Measurements from ENCODE around the gene ENTPD3. TPM values are rescaled to one million over a fixed set of nuclear protein-coding genes. Genes with fewer than 3 reads are reported as not detected.

The ENTPD3 gene
- total and polyA plus RNA-seq, 2 of the 8 experiments (the other 6 are each of a cell fraction or from before 2014, with no cell fraction given): 0.60 to 1.0 TPM

GRCh38 chr3:40452057-40452456 is 65.1 kb downstream of the ENTPD3 start:
- H3K4me3 ChIP-seq (ENCODE audit: extremely low read depth in 1 of 4, insufficient read depth in 2 of 4, low read depth in 3 of 4, low read length in 4 of 4): peak overlapping the region; percentile 75 to 91 (median 82); a peak in 7 of 8 replicates
- H3K56ac ChIP-seq (replicated peaks; ENCODE audit: insufficient read length, low read depth, low read length): no peak overlapping the region
- H3K79me2 ChIP-seq (ENCODE audit: control insufficient read depth in 1 of 2, insufficient read depth in 2 of 2, low read length in 2 of 2): no peaks in the 10 kb centered on the region
- TF ChIP-seq BRCA1 (IDR thresholded peaks at IDR 0.05; ENCODE audit: low read depth, low read length) (no peak), MAFK (IDR thresholded peaks at IDR 0.05; ENCODE audit: low read depth, low read length) (no peak), NRF1 (IDR thresholded peaks at IDR 0.05; ENCODE audit: low read depth, low read length) (no peak), CTBP2 (IDR thresholded peaks at IDR 0.05; ENCODE audit: borderline replicate concordance, insufficient read depth, insufficient read length, low read length) (no peak)
- H3K27ac ChIP-seq (ENCODE audit: low read depth, low read length): 0 out of 2 replicates have a peak overlapping the region, but pooled peaks have one; percentile 94
- no peaks in the 10 kb centered on the region for H3K27me3 ChIP-seq (replicated peaks in 1 of 4; ENCODE audit: control insufficient read depth in 3 of 4, extremely low read depth in 1 of 4, insufficient read depth in 3 of 4, low read length in 3 of 4)
- DNase-seq (ENCODE audit: low read depth in 1 of 2, low spot score in 2 of 2): no peak
- CTCF ChIA-PET (ENCODE audit: partially characterized antibody): interaction anchor here (1.0 kb wide), 1 partner anchor 260 kb away, joined by 4 read pairs; no protein-coding TSS in a partner anchor
- no peak overlapping the region for H2BK20ac ChIP-seq (ENCODE audit: low read length)
- no peak overlapping the region for H2BK12ac ChIP-seq (ENCODE audit: low read depth, low read length)
- 0 out of 2 replicates have a peak overlapping the region, but pooled peaks have one; percentile 87 for H2AFZ ChIP-seq (ENCODE audit: low read length)
- H4K91ac ChIP-seq (replicated peaks; ENCODE audit: insufficient read length, low read length): no peak overlapping the region
- H3K4me1 ChIP-seq (replicated peaks in 1 of 4; ENCODE audit: control insufficient read depth in 3 of 4, insufficient read depth in 4 of 4, low read length in 3 of 4): peaks cover 0 to 3% (median 0%) of the 10 kb centered on the region in 4 experiments; a peak in 1 of 7 replicates
- H3K4ac ChIP-seq (replicated peaks; ENCODE audit: insufficient read length, low read depth, low read length): no peak overlapping the region
- no peaks in the 10 kb centered on the region for H3K79me1 ChIP-seq (ENCODE audit: low read depth, low read length)
- no peaks in the 10 kb centered on the region for H4K20me1 ChIP-seq (replicated peaks in 1 of 2; ENCODE audit: control insufficient read depth in 1 of 2, insufficient read depth in 2 of 2, low read length in 2 of 2)
- POLR2A ChIA-PET (ENCODE audit: partially characterized antibody): interaction anchor here (0.6 to 5.7 kb wide), 4 partner anchors 8 to 75 kb away, joined by 3 to 50 read pairs (median 6); no protein-coding TSS in a partner anchor
- H3K4me2 ChIP-seq (ENCODE audit: insufficient read depth in 1 of 2, low read depth in 2 of 2, low read length in 2 of 2): peak overlapping the region; percentile 73 to 99
- H3K23ac ChIP-seq (ENCODE audit: insufficient read length): no peak overlapping the region
- no peaks in the 10 kb centered on the region for H3K9me3 ChIP-seq (ENCODE audit: insufficient read depth in 2 of 2, low read depth in 1 of 2, low read length in 1 of 2)
- no peak overlapping the region for H4K8ac ChIP-seq (ENCODE audit: extremely low read depth, insufficient read depth, low read length)
- H3K9ac ChIP-seq (replicated peaks in 1 of 4; ENCODE audit: extremely low read depth in 1 of 4, low read depth in 3 of 4, low read length in 3 of 4): peak overlapping the region in 3 of 4 experiments; percentile 94 to 95 (median 94); a peak in 4 of 7 replicates
- no peaks in the 10 kb centered on the region for H3K36me3 ChIP-seq (ENCODE audit: control insufficient read depth in 2 of 4, insufficient read depth in 4 of 4, low read length in 3 of 4)
- no peak overlapping the region for H4K5ac ChIP-seq (ENCODE audit: insufficient read length, low read depth, low read length)
- peaks cover 6% of the 10 kb centered on the region for H3K23me2 ChIP-seq (ENCODE audit: low read depth, low read length)
- no peak overlapping the region for H2BK5ac ChIP-seq (ENCODE audit: low read depth, low read length)
- H2BK15ac ChIP-seq (ENCODE audit: low read length): no peak overlapping the region
- no peak overlapping the region for H2BK120ac ChIP-seq (replicated peaks; ENCODE audit: low read depth, low read length)
- no peak overlapping the region for H2AK5ac ChIP-seq (ENCODE audit: low read depth, low read length)
- 100% methylated on average over 1 of the region's 1 CpG; no CpG with 5 or more reads in 1 of the 2 experiments for WGBS, 2 experiments (ENCODE audit: extremely low coverage in 1 of 2, insufficient coverage in 1 of 2, insufficient read length in 1 of 2, insufficient replicate concordance in 2 of 2, low coverage in 1 of 2, low lambda C conversion rate in 2 of 2, missing lambda C conversion rate in 1 of 2)
- no peak overlapping the region for H3K14ac ChIP-seq (ENCODE audit: insufficient read length)
- H3K18ac ChIP-seq (ENCODE audit: extremely low read depth, low read length): no peak overlapping the region
- no peak for FAIRE-seq
